NCI-H2196 (cell line): ENCODE results near the gene C3orf20.

ENCODE experiments used
- DNase-seq: peaks from one replicate; lab custom pipeline; 2025; ENCODE audit not compliant: unreplicated experiment; lab: John Stamatoyannopoulos, UW

Gene C3orf20

GRCh38 chr3:14810070-14810791 is 135.3 kb downstream of the C3orf20 start:
- no peak for DNase-seq

- no peak for DNase-seq
These were observed 136.1 kb downstream of the C3orf20 start for GRCh38 chr3:14810801-14811661.

- no peak for DNase-seq
These were observed 136.7 kb downstream of the C3orf20 start for GRCh38 chr3:14811684-14812083.

- DNase-seq, result no peak
These were observed 137.4 kb downstream of the C3orf20 start for GRCh38 chr3:14812196-14812790.

- DNase-seq, result no peak
These were observed 139.5 kb downstream of the C3orf20 start for GRCh38 chr3:14814411-14814871.

- no peak for DNase-seq
These were observed 141.4 kb downstream of the C3orf20 start for GRCh38 chr3:14816359-14816758.

- no peak for DNase-seq
These were observed 144.0 kb downstream of the C3orf20 start, which contains the start of gene FGD5 for GRCh38 chr3:14818804-14819500. FGD5 (plus strand) TSS chr3:14818962; CDS start chr3:14819072, 110 bp downstream.

- no peak for DNase-seq
These were observed 144.7 kb downstream of the C3orf20 start for GRCh38 chr3:14819671-14820070.

GRCh38 chr3:14820156-14820555 is 145.2 kb downstream of the C3orf20 start:
- DNase-seq, result no peak

GRCh38 chr3:14821151-14821550 is 146.2 kb downstream of the C3orf20 start:
- DNase-seq, result no peak

- DNase-seq, result no peak
These were observed 147.2 kb downstream of the C3orf20 start for GRCh38 chr3:14822134-14822533.
